Measurements from ENCODE around the gene ZNF407.

ZNF407 gene

GRCh38 chr18:74862094-74862493 is 264.4 kb downstream of the ZNF407 start:
- Histone ChIP-seq H3K36me3 (ENCODE audit: control insufficient read depth, low read length) (no peaks in the 10 kb centered on the region), H3K27me3 (ENCODE audit: control insufficient read depth, low read length) (no peaks in the 10 kb centered on the region), H3K4me3 (ENCODE audit: low read length) (no peak overlapping the region), H3K79me2 (ENCODE audit: control insufficient read depth, low read length) (no peaks in the 10 kb centered on the region), H3K4me1 (ENCODE audit: control insufficient read depth, low read length) (no peaks in the 10 kb centered on the region), H3K9me2 (replicated peaks; ENCODE audit: control insufficient read depth, low read length) (no peaks in the 10 kb centered on the region), H3F3A (ENCODE audit: control insufficient read depth, insufficient read depth) (no peaks in the 10 kb centered on the region), H4K20me1 (ENCODE audit: control insufficient read depth, insufficient read depth, low read depth, low read length) (no peaks in the 10 kb centered on the region), H3K27ac (ENCODE audit: low read depth, low read length) (no peak overlapping the region), H3K4me2 (ENCODE audit: low read length) (no peak overlapping the region), H3K9me3 (ENCODE audit: control insufficient read depth, insufficient read depth, low read length) (no peaks in the 10 kb centered on the region)
- no peak for TF ChIP-seq EZH2phosphoT487 (IDR thresholded peaks at IDR 0.05; ENCODE audit: borderline replicate concordance, low read length)
- TF ChIP-seq, protein P1, sequence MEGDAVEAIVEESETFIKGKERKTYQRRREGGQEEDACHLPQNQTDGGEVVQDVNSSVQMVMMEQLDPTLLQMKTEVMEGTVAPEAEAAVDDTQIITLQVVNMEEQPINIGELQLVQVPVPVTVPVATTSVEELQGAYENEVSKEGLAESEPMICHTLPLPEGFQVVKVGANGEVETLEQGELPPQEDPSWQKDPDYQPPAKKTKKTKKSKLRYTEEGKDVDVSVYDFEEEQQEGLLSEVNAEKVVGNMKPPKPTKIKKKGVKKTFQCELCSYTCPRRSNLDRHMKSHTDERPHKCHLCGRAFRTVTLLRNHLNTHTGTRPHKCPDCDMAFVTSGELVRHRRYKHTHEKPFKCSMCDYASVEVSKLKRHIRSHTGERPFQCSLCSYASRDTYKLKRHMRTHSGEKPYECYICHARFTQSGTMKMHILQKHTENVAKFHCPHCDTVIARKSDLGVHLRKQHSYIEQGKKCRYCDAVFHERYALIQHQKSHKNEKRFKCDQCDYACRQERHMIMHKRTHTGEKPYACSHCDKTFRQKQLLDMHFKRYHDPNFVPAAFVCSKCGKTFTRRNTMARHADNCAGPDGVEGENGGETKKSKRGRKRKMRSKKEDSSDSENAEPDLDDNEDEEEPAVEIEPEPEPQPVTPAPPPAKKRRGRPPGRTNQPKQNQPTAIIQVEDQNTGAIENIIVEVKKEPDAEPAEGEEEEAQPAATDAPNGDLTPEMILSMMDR (IDR thresholded peaks at IDR 0.05; ENCODE audit: low read depth, low read length, poor library complexity, severe bottlenecking), result no peak

DNA sequence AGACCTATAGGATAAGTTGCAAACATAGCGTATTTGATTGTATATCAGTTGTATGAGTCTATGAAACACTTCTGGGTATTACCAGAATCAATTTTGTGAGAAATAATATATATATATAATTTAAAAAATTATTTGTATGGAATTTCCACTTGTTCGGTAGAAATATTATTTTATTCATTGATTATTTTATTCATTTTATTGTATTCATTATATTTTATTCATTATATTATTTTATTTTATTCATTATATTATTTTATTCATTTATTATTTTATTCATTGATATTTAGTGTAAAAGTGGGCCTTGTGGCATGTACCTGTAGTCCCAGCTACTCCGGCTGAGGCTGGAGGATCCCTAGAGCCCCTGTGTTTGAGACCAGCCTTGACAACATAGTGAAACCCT is 268.9 kb downstream of the ZNF407 start:
- no peaks in the 10 kb centered on the region for H3K9me3 ChIP-seq (ENCODE audit: control insufficient read depth, insufficient read depth, low read length)
- H4K20me1 ChIP-seq (ENCODE audit: control insufficient read depth, insufficient read depth, low read depth, low read length), result no peaks in the 10 kb centered on the region
- no peaks in the 10 kb centered on the region for H3K9me2 ChIP-seq (replicated peaks; ENCODE audit: control insufficient read depth, low read length)
- TF ChIP-seq, protein P1 (IDR thresholded peaks at IDR 0.05; ENCODE audit: low read depth, low read length, poor library complexity, severe bottlenecking), result no peak
- no peak for TF ChIP-seq EZH2phosphoT487 (IDR thresholded peaks at IDR 0.05; ENCODE audit: borderline replicate concordance, low read length)
- no peaks in the 10 kb centered on the region for H3K79me2 ChIP-seq (ENCODE audit: control insufficient read depth, low read length)
- no peak overlapping the region for H3K27ac ChIP-seq (ENCODE audit: low read depth, low read length)
- H3F3A ChIP-seq (ENCODE audit: control insufficient read depth, insufficient read depth), result 0 out of 2 replicates have a peak, but pooled peaks cover 2% of the 10 kb centered on the region
- no peak overlapping the region for H3K4me2 ChIP-seq (ENCODE audit: low read length)
- H3K27me3 ChIP-seq (ENCODE audit: control insufficient read depth, low read length), result no peaks in the 10 kb centered on the region
- peaks cover 23% of the 10 kb centered on the region for H3K4me1 ChIP-seq (ENCODE audit: control insufficient read depth, low read length)
- H3K4me3 ChIP-seq (ENCODE audit: low read length), result no peak overlapping the region
- H3K36me3 ChIP-seq (ENCODE audit: control insufficient read depth, low read length), result no peaks in the 10 kb centered on the region

DNA sequence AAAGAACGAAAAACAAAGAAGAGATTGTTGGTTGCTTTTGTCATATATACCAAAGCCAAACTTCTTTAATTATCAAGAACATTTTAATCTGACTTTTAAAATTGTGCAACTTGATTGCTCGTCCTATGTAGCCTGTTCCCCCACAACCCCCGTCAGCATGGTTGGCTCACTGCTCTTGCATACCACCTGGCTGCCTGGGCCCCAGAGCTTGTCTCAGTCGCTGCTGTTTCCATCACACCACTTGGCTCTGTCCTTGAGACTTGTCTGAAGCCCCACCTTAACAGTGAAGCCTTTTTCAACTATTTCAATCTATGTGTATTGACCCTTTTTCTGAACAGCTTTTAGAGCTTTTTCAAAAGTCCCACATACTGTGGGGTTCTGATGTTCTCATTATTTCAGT is 270.8 kb downstream of the ZNF407 start:
- Histone ChIP-seq H3K27me3 (ENCODE audit: control insufficient read depth, low read length) (no peaks in the 10 kb centered on the region), H3K9me2 (replicated peaks; ENCODE audit: control insufficient read depth, low read length) (no peaks in the 10 kb centered on the region), H3K79me2 (ENCODE audit: control insufficient read depth, low read length) (no peaks in the 10 kb centered on the region), H3K27ac (ENCODE audit: low read depth, low read length) (no peak overlapping the region), H3K4me2 (ENCODE audit: low read length) (no peak overlapping the region), H3K9me3 (ENCODE audit: control insufficient read depth, insufficient read depth, low read length) (no peaks in the 10 kb centered on the region), H3K36me3 (ENCODE audit: control insufficient read depth, low read length) (no peaks in the 10 kb centered on the region), H3F3A (ENCODE audit: control insufficient read depth, insufficient read depth) (0 out of 2 replicates have a peak, but pooled peaks cover 2% of the 10 kb centered on the region), H3K4me1 (ENCODE audit: control insufficient read depth, low read length) (peaks cover 30% of the 10 kb centered on the region), H4K20me1 (ENCODE audit: control insufficient read depth, insufficient read depth, low read depth, low read length) (no peaks in the 10 kb centered on the region), H3K4me3 (ENCODE audit: low read length) (no peak overlapping the region)
- TF ChIP-seq EZH2phosphoT487 (IDR thresholded peaks at IDR 0.05; ENCODE audit: borderline replicate concordance, low read length), result no peak
- TF ChIP-seq, protein P1 (IDR thresholded peaks at IDR 0.05; ENCODE audit: low read depth, low read length, poor library complexity, severe bottlenecking), result no peak
